ENCODE data around the gene GCN1.

Gene GCN1

GRCh38 chr12:120228291-120229070 is 34.0 kb upstream of the GCN1 start:
- peak; percentile 87 for TF ChIP-seq CTCF (IDR thresholded peaks at IDR 0.05)
- H3K4me3 ChIP-seq: peak overlapping the region; percentile 42
- peak; percentile 81 for DNase-seq (ENCODE audit: low spot score)
- H3K27ac ChIP-seq: peak overlapping the region in 1 of 2 donors; percentile 59

- TF ChIP-seq CTCF (IDR thresholded peaks at IDR 0.05): no peak
- no peak for DNase-seq (ENCODE audit: low spot score)
- Histone ChIP-seq H3K27ac (peak overlapping the region in 1 of 2 donors; percentile 59), H3K4me3 (peak overlapping the region; percentile 42)
Measured at GRCh38 chr12:120228041-120228290, 33.5 kb upstream of the GCN1 start.

GRCh38 chr12:120227233-120228040 is 32.9 kb upstream of the GCN1 start:
- TF ChIP-seq CTCF (IDR thresholded peaks at IDR 0.05): no peak
- peak overlapping the region in 1 of 2 donors; percentile 59 for H3K27ac ChIP-seq
- H3K4me3 ChIP-seq: no peak overlapping the region
- no peak for DNase-seq (ENCODE audit: low spot score)

GRCh38 chr12:120225852-120226640 is 31.5 kb upstream of the GCN1 start:
- Histone ChIP-seq H3K4me3 (no peak overlapping the region), H3K27ac (peak overlapping the region in 1 of 2 donors; percentile 46)
- DNase-seq (ENCODE audit: low spot score): no peak

GRCh38 chr12:120225200-120225558 is 30.7 kb upstream of the GCN1 start:
- peak overlapping the region in 1 of 2 donors; percentile 46 for H3K27ac ChIP-seq
- no peak for DNase-seq (ENCODE audit: low spot score)
- TF ChIP-seq CTCF (IDR thresholded peaks at IDR 0.05): no peak
- peak overlapping the region; percentile 27 for H3K4me3 ChIP-seq

More at GRCh38 chr12:120225852-120226640, 31.5 kb upstream of the GCN1 start:
- no peak for TF ChIP-seq CTCF (IDR thresholded peaks at IDR 0.05)

- no peak for TF ChIP-seq CTCF (IDR thresholded peaks at IDR 0.05)
- peak overlapping the region in 1 of 2 donors; percentile 46 for H3K27ac ChIP-seq
- peak overlapping the region; percentile 27 for H3K4me3 ChIP-seq
- no peak for DNase-seq (ENCODE audit: low spot score)
Measured at GRCh38 chr12:120224304-120225199, 30.0 kb upstream of the GCN1 start.
